Measurements from ENCODE around the gene ARL6. TPM values are rescaled to one million over a fixed set of nuclear protein-coding genes. Genes with fewer than 3 reads are reported as not detected.

Gene ARL6
- total RNA-seq, 4 donors from 2014 or later: 1.8 to 7.4 (median 2.6) TPM

DNA sequence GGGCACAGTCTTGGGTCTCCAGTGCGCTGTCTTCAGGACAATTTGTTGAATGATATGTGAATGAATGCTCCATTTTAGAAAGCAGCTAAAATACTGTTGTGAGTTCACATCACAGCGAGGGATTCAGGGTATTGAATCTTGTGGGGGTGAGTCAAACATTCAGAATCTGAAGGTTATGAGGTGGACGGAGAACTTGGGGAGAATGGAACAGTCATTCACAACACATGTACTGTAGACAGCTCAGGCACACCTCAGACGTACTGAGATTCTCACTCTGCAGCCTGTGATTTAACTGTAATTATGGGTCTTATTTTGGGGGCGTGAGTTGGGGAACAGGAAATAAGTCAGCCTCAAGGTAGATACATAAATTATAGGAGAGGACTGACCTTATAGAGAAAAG lies 71.2 kb downstream of the ARL6 start:
- H3K4me1 ChIP-seq: no peaks in the 10 kb centered on the region
- no peaks in the 10 kb centered on the region for H3K9me3 ChIP-seq
- H3K4me3 ChIP-seq: no peak overlapping the region
- no peaks in the 10 kb centered on the region for H3K27me3 ChIP-seq
- no peak for DNase-seq
- no peak overlapping the region for H3K27ac ChIP-seq
- TF ChIP-seq POLR2A (IDR thresholded peaks at IDR 0.05): no peak
- TF ChIP-seq, protein P1, sequence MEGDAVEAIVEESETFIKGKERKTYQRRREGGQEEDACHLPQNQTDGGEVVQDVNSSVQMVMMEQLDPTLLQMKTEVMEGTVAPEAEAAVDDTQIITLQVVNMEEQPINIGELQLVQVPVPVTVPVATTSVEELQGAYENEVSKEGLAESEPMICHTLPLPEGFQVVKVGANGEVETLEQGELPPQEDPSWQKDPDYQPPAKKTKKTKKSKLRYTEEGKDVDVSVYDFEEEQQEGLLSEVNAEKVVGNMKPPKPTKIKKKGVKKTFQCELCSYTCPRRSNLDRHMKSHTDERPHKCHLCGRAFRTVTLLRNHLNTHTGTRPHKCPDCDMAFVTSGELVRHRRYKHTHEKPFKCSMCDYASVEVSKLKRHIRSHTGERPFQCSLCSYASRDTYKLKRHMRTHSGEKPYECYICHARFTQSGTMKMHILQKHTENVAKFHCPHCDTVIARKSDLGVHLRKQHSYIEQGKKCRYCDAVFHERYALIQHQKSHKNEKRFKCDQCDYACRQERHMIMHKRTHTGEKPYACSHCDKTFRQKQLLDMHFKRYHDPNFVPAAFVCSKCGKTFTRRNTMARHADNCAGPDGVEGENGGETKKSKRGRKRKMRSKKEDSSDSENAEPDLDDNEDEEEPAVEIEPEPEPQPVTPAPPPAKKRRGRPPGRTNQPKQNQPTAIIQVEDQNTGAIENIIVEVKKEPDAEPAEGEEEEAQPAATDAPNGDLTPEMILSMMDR (IDR thresholded peaks at IDR 0.05): no peak
- no peaks in the 10 kb centered on the region for H3K36me3 ChIP-seq

DNA sequence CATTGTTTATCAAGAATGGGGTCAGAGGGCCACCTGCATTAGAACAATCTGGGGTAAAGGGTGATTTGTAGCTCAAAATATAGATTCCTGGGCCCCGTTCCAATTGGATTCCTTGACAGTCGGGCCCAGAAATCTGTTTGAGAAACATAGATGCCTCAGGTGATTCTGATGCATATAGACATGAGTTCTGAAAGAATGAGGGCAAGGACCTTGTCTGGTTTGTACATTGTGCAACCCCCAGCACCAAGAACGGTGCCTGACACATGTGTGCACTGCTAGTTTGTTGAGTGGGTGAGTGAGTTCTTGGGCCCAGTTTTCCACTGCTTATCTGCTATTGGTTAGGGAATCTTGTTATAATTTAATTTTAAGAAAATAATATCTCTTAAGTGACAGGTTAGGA lies 73.8 kb downstream of the ARL6 start:
- peaks cover 0 to 3% (median 0%) of the 10 kb centered on the region in 4 donors for H3K4me1 ChIP-seq
- H3K27me3 ChIP-seq: no peaks in the 10 kb centered on the region
- H3K4me3 ChIP-seq: no peak overlapping the region
- no peak overlapping the region for H3K27ac ChIP-seq
- no peaks in the 10 kb centered on the region for H3K36me3 ChIP-seq
- no peak for DNase-seq
- TF ChIP-seq, protein P1 (IDR thresholded peaks at IDR 0.05): no peak
- no peak for TF ChIP-seq POLR2A (IDR thresholded peaks at IDR 0.05)
- no peaks in the 10 kb centered on the region for H3K9me3 ChIP-seq

DNA sequence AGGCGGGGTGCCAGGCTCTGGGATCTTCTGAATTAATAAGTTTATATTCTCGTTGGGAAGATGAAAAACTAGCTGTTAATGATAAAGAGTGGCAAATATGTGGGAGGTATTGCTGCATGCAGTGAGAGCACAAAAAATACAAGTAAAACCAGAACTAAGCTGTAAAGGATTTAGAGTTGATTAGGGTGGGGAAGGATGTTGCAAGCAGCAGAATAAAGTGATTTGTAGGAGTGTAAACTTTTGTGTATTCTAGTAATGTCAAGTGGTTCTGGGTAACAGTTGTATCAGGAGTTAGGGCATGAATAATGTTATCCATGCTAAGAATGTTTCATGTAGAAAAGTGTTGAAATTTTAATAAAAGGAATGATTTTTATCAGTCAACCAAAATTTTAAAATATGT lies 75.4 kb downstream of the ARL6 start:
- H3K4me3 ChIP-seq: no peak overlapping the region
- peaks cover 0 to 3% (median 0%) of the 10 kb centered on the region in 4 donors for H3K4me1 ChIP-seq
- no peaks in the 10 kb centered on the region for H3K27me3 ChIP-seq
- DNase-seq: no peak
- H3K27ac ChIP-seq: no peak overlapping the region
- H3K36me3 ChIP-seq: no peaks in the 10 kb centered on the region
- no peaks in the 10 kb centered on the region for H3K9me3 ChIP-seq
- TF ChIP-seq POLR2A (IDR thresholded peaks at IDR 0.05): no peak
- TF ChIP-seq, protein P1 (IDR thresholded peaks at IDR 0.05): no peak

DNA sequence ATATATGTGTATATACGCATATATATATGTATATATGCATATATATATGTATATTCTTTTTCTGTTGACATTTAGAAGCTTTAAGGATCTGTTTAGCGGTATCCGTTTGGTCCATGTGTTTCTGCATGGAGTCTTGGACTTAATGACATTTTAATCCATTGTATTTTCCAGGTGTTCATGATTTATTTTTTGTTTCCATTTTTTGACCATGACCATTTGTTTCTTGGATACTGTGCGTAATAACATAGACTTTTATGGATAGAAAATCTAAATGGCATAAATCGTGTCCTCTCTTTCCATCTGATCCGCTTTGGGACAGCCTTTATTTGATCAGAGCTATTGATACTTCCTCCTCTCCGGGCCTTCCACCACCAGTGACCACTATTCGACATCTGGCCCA lies 76.7 kb downstream of the ARL6 start:
- no peak overlapping the region for H3K27ac ChIP-seq
- H3K4me3 ChIP-seq: no peak overlapping the region
- TF ChIP-seq, protein P1 (IDR thresholded peaks at IDR 0.05): no peak
- TF ChIP-seq POLR2A (IDR thresholded peaks at IDR 0.05): no peak

DNA sequence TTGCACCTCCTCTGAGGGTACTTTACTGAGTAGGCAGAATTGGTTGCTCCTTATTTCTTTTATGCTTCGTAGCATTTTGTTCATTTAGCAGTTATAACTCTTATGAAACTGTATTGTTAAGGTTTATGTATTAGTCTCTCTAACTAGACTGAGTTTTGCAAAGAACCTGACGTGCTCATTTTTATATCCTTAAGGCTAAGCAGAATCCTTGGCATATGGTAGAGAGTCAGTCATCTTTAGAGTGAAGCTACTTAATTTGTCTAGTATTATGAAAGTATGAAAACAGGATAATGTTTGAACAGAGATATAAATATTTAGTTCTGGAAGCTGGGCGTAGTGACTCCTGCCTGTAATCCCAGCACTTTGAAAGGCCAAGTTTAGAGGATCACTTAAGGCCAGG lies 77.4 kb downstream of the ARL6 start:
- peaks cover 0 to 3% (median 0%) of the 10 kb centered on the region in 4 donors for H3K4me1 ChIP-seq

More for the DNA sequence above, 76.7 kb downstream of the ARL6 start:
- Histone ChIP-seq H3K9me3 (no peaks in the 10 kb centered on the region), H3K4me1 (peaks cover 0 to 3% (median 0%) of the 10 kb centered on the region in 4 donors), H3K36me3 (no peaks in the 10 kb centered on the region), H3K27me3 (no peaks in the 10 kb centered on the region)
- DNase-seq: no peak

More for the DNA sequence above, 77.4 kb downstream of the ARL6 start:
- no peaks in the 10 kb centered on the region for H3K36me3 ChIP-seq
- H3K4me3 ChIP-seq: no peak overlapping the region
- H3K9me3 ChIP-seq: no peaks in the 10 kb centered on the region
- TF ChIP-seq POLR2A (IDR thresholded peaks at IDR 0.05): no peak
- TF ChIP-seq, protein P1 (IDR thresholded peaks at IDR 0.05): no peak
- H3K27me3 ChIP-seq: no peaks in the 10 kb centered on the region
- H3K27ac ChIP-seq: no peak overlapping the region
- no peak for DNase-seq
